Ovary (tissue), 9 donors: ENCODE data around the gene ZNF638. TPM values are rescaled to one million over a fixed set of nuclear protein-coding genes. Genes with fewer than 3 reads are reported as not detected.

Experiments
- DNase-seq, 5 donors: peaks; one replicate each; pipeline ENCODE4 v3.0.0-alpha.2; 2019 to 2020
- H3K27ac ChIP-seq, 2 donors: fragments of 200-600 bp; one replicate each; pipeline versions ENCODE4 v1.5.1 to v1.8.0; 2019 to 2022
- H3K27me3 ChIP-seq: fragments of 200-600 bp; one replicate; pipeline ENCODE4 v1.8.0; 2022
- H3K36me3 ChIP-seq: fragments of 200-600 bp; sonication (generic); one replicate; pipeline ENCODE4 v1.5.1; 2019
- H3K4me1 ChIP-seq: one replicate; pipeline ENCODE4 v1.8.1; 2013; ENCODE audit warnings: mild to moderate bottlenecking, moderate library complexity; ENCODE audit not compliant: insufficient read depth
- H3K4me3 ChIP-seq: fragments of 200-600 bp; sonication (generic); one replicate; pipeline ENCODE4 v1.5.1; 2017
- H3K9me3 ChIP-seq, 2 donors: fragments of 200-600 bp in 1 of 2; sonication (generic) in 1 of 2; one replicate each; pipeline versions ENCODE4 v1.5.1 to v1.8.1; 2013 to 2019; ENCODE audit warnings: mild to moderate bottlenecking in 1 of 2, moderate library complexity in 1 of 2
- EP300 ChIP-seq: sonication (generic); formaldehyde crosslinking; IDR thresholded peaks from one replicate; pipeline ENCODE4 v1.6.1; 2017; ENCODE audit warnings: antibody characterized with exemption
- POLR2A ChIP-seq: fragments of 450-650 bp; IDR thresholded peaks from one replicate; pipeline ENCODE4 v1.6.1; 2017; ENCODE audit warnings: antibody characterized with exemption, mild to moderate bottlenecking, moderate library complexity
- WGBS, 3 donors: extraction: QIAGEN DNeasy Blood & Tissue Kit in 1 of 3; methylation state at CpG; one replicate each; pipeline versions ENCODE4 v1.1.5 to v1.1.7; 2013 to 2017; 5-methylcytosine and 5-hydroxymethylcytosine counted together
- intact Hi-C, 4 donors: fragments of 100-400 bp; cut with DNase I; formaldehyde crosslinking; loops; one replicate each; pipeline versions ENCODE4 v1.11.0 to v1.15.1; 2022 to 2023
- polyA plus RNA-seq, 2 donors: library from polyadenylated mRNA; stranded (reverse); fragments of 200-250 nt in 1 of 2; fragments of 350-450 nt in 1 of 2; fragmentation: Illumina TruSeq in 1 of 2; extraction: RNeasy Lipid Tissue Mini Kit (QIAGEN cat#74804) in 1 of 2; gene quantifications; one replicate each; pipeline ENCODE4 v1.2.3, GENCODE V29; 2013 to 2014
- total RNA-seq, 7 donors: library from RNA; depleted of rRNA in 2 of 7; stranded (reverse); fragments of >200 nt in 2 of 7; fragmentation: NEBNext Ultra II Directional in 3 of 7; extraction: Animal tissue kit (Norgen Biotek cat#: 25700) in 3 of 7; gene quantifications; one replicate each; pipeline versions ENCODE4 v1.1.0 to v1.2.4, GENCODE V29; 2016 to 2023
- TF ChIP-seq, protein P1 (sequence below), 3 donors: fragments of 450-650 bp in 2 of 3; fragments of 200-600 bp in 1 of 3; IDR thresholded peaks; one replicate each; pipeline versions ENCODE4 v1.5.1 to v1.8.0; 2016 to 2022; ENCODE audit warnings: antibody characterized with exemption in 3 of 3, mild to moderate bottlenecking in 1 of 3
- donor health status: DM: no; HTN: no; CAD: no; lungs with moderate emphysema.
- donor health status: DM: no; HTN: no; CAD: no.
- donor health status: Bipolar disorder and iron deficiency.
- donor health status: DM: yes; HTN: yes; CAD: no.
- donor health status: DM: no; HTN: no; CAD: no.
- donor health status: DM: yes; HTN: yes; CAD: no.

Gene ZNF638
- total and polyA plus RNA-seq, 9 donors = 76.9 to 160 (median 126) TPM

GRCh38 chr2:71283131-71283530 is 48.5 kb upstream of the ZNF638 start:
- intact Hi-C loops = no loop called here
- H3K36me3 ChIP-seq = no peaks in the 10 kb centered on the region
- H3K27ac ChIP-seq = no peak overlapping the region
- no peaks in the 10 kb centered on the region for H3K9me3 ChIP-seq
- H3K4me3 ChIP-seq = no peak overlapping the region
- WGBS, 3 donors = 84 to 86% (median 86%) methylated on average over 5 of the region's 5 CpGs
- TF ChIP-seq EP300 (no peak), POLR2A (no peak)
- TF ChIP-seq, protein P1, sequence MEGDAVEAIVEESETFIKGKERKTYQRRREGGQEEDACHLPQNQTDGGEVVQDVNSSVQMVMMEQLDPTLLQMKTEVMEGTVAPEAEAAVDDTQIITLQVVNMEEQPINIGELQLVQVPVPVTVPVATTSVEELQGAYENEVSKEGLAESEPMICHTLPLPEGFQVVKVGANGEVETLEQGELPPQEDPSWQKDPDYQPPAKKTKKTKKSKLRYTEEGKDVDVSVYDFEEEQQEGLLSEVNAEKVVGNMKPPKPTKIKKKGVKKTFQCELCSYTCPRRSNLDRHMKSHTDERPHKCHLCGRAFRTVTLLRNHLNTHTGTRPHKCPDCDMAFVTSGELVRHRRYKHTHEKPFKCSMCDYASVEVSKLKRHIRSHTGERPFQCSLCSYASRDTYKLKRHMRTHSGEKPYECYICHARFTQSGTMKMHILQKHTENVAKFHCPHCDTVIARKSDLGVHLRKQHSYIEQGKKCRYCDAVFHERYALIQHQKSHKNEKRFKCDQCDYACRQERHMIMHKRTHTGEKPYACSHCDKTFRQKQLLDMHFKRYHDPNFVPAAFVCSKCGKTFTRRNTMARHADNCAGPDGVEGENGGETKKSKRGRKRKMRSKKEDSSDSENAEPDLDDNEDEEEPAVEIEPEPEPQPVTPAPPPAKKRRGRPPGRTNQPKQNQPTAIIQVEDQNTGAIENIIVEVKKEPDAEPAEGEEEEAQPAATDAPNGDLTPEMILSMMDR (IDR thresholded peaks at IDR 0.05) = no peak
- no peak for DNase-seq
- no peaks in the 10 kb centered on the region for H3K4me1 ChIP-seq
- no peaks in the 10 kb centered on the region for H3K27me3 ChIP-seq

DNA sequence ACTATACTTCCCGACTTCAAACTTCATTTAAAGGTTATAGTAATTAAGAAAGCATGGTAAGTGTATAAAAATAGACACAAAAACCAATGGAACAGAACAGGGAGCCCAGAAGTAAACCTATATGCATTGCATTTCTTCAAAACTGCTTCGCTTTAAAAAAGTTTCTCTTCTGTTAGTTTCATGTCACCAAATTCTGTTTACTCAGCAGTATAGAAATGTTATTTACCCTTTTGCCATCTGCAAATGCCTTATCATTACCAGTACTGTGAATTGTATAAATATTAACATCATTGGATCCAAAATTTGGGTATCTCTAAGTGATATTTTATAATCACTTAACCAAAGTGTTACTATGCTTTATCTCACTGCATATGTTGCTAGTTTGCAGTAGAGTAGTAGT is 45.9 kb upstream of the ZNF638 start:
- Histone ChIP-seq H3K4me3 (no peak overlapping the region), H3K36me3 (no peaks in the 10 kb centered on the region), H3K27ac (no peak overlapping the region), H3K4me1 (no peaks in the 10 kb centered on the region), H3K27me3 (no peaks in the 10 kb centered on the region), H3K9me3 (no peaks in the 10 kb centered on the region)
- WGBS, 3 donors = 76 to 84% (median 80%) methylated on average over 2 of the region's 2 CpGs
- intact Hi-C loops = no loop called here
- no peak for DNase-seq
- no peak for TF ChIP-seq EP300
- no peak for TF ChIP-seq POLR2A
- TF ChIP-seq, protein P1 (IDR thresholded peaks at IDR 0.05) = no peak

- intact Hi-C loops = loop anchor here in 1 of 4 donors (10.0 kb wide), 1 partner anchor 223 kb away; no protein-coding TSS in a partner anchor
- no peak for DNase-seq
- H3K27ac ChIP-seq = no peak overlapping the region
Observed at GRCh38 chr2:71291398-71291797, 40.2 kb upstream of the ZNF638 start.

DNA sequence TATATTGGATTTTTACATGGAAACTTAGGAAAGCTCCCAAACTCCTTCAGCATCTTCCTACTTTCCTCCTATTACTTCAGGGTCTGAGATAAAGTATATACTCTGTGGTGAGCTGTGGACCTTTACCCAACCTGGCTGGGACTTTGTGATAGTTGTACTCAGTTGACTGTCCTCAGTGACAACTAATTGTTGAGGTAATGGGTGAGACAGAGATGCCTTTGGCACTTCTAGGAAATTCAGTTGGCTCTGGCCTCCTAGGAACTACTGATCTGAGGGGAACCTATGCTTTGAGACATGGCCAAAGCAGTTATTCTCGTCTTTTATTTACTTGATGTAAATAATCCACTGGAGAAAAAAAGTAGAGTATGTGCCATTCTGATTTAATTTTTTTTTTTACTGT is 39.4 kb upstream of the ZNF638 start:
- H3K9me3 ChIP-seq = no peaks in the 10 kb centered on the region
- WGBS, 3 donors = 60 to 71% (median 65%) methylated on average over 1 of the region's 1 CpG

More at GRCh38 chr2:71291398-71291797, 40.2 kb upstream of the ZNF638 start:
- no peaks in the 10 kb centered on the region for H3K36me3 ChIP-seq
- 26 to 42% (median 41%) methylated on average over 4 of the region's 4 CpGs for WGBS, 3 donors
- no peak overlapping the region for H3K4me3 ChIP-seq
- no peaks in the 10 kb centered on the region for H3K27me3 ChIP-seq
- TF ChIP-seq POLR2A (no peak), EP300 (no peak)
- TF ChIP-seq, protein P1 (IDR thresholded peaks at IDR 0.05) = no peak
- no peaks in the 10 kb centered on the region for H3K9me3 ChIP-seq
- no peaks in the 10 kb centered on the region for H3K4me1 ChIP-seq

More for the DNA sequence above, 39.4 kb upstream of the ZNF638 start:
- Histone ChIP-seq H3K27me3 (no peaks in the 10 kb centered on the region), H3K4me3 (no peak overlapping the region), H3K4me1 (no peaks in the 10 kb centered on the region), H3K27ac (no peak overlapping the region), H3K36me3 (no peaks in the 10 kb centered on the region)
- TF ChIP-seq, protein P1 (IDR thresholded peaks at IDR 0.05) = no peak
- TF ChIP-seq EP300 = no peak
- no peak for TF ChIP-seq POLR2A
- no peak for DNase-seq
- intact Hi-C loops = loop anchor here in 1 of 4 donors (10.0 kb wide), 1 partner anchor 223 kb away; no protein-coding TSS in a partner anchor
